Measurements from ENCODE around the gene MCOLN2. TPM values are rescaled to one million over a fixed set of nuclear protein-coding genes. Genes with fewer than 3 reads are reported as not detected.

Gene MCOLN2
- total RNA-seq, result 0.94 TPM in 1 of 2 replicates, not detected in the other

GRCh38 chr1:84996846-84997666 is at the start of gene MCOLN2:
Gene MCOLN2 (minus strand): TSS chr1:84997113. CDS start chr1:84996872, 241 bp downstream.

GRCh38 chr1:84892705-84893618 is 104.0 kb downstream of the MCOLN2 start, which contains the start of gene LPAR3:
Gene LPAR3 (minus strand): TSS chr1:84893206. CDS start chr1:84866120, 27,086 bp downstream.

Other genes with a start within 250 kb of the MCOLN2 start
- 0.51 and 0.58 TPM in 2 replicates for gene LPAR3, start 103.9 kb downstream of the MCOLN2 start, total RNA-seq
- not detected in 2 replicates for gene MCOLN3, start 51.4 kb upstream of the MCOLN2 start, total RNA-seq
- gene SYDE2, start 203.9 kb upstream of the MCOLN2 start, total RNA-seq, result 1.8 and 3.9 TPM in 2 replicates